K562 (cell line): ENCODE results near the gene SMG5. TPM values are rescaled to one million over a fixed set of nuclear protein-coding genes. Genes with fewer than 3 reads are reported as not detected.
A peak's percentile ranks its signal among the peaks of the same experiment; 100 is the strongest.

Experiments
- ATAC-seq: fragments of 200-7000 bp; cut with Tn5 transposase; 3 replicates; pipeline ENCODE4 v1.9.1; 2020; ENCODE audit warnings: moderate library complexity
- BruUV-seq: library from RNA; stranded (reverse); fragments of 400-500 nt; replicated peaks from 2 replicates; lab custom pipeline; 2021; lab: Mats Ljungman, UMichigan
- CTCF ChIA-PET: fragments of 300-600 bp; formaldehyde crosslinking; extraction: SDS; loops from one replicate; lab custom pipeline; 2021; ENCODE audit warnings: low intra/inter-chr PET ratio; lab: Yijun Ruan, JAX
- POLR2A ChIA-PET: fragments of 300-600, 350-650 bp; sonication (Branson Sonifier 250); formaldehyde crosslinking; extraction: SDS; loops from one replicate; lab custom pipeline; 2021; ENCODE audit warnings: antibody characterized with exemption, inconsistent platforms; lab: Yijun Ruan, JAX
- DNase-seq, 4 experiments: peaks; one replicate each; pipeline versions ENCODE4 v3.0.0 to v3.0.0-alpha.2; 2011 to 2018; ENCODE audit warnings: low spot score in 3 of 4, mixed read lengths in 3 of 4; ENCODE audit errors: extremely low read depth in 1 of 4
- FAIRE-seq: peaks from 2 replicates; lab custom pipeline; 2011; peaks lifted over from hg19 to GRCh38; lab: Jason Lieb, UNC
- H2AFZ ChIP-seq: 2 replicates; pipeline ENCODE4 v1.6.0; 2011; ENCODE audit warnings: low read depth, low read length, control low read depth, inconsistent platforms
- H3K27ac ChIP-seq: fragments of 200-600 bp; 3 replicates; pipeline ENCODE4 v1.8.0; 2011; ENCODE audit warnings: low read depth, mild to moderate bottlenecking, control low read depth, inconsistent platforms, low read length, moderate library complexity, mixed read lengths; ENCODE audit errors: extremely low read depth
- H3K27me3 ChIP-seq, 2 experiments: fragments of 300-600 bp in 1 of 2; 2 replicates in 1 of 2; 3 replicates in 1 of 2; pipeline versions ENCODE4 v1.6.0 to v1.8.0; 2011; ENCODE audit warnings: inconsistent platforms in 2 of 2, low read length in 2 of 2, mild to moderate bottlenecking in 1 of 2, mixed read lengths in 1 of 2, moderate library complexity in 1 of 2; ENCODE audit not compliant: control insufficient read depth in 2 of 2, insufficient read depth in 2 of 2
- H3K36me3 ChIP-seq: fragments of 300-600 bp; 3 replicates; pipeline ENCODE4 v1.8.0; 2011; ENCODE audit warnings: mild to moderate bottlenecking, low read length, inconsistent platforms; ENCODE audit not compliant: control insufficient read depth, insufficient read depth
- H3K4me1 ChIP-seq, 2 experiments: fragments of 200-600 bp in 1 of 2; replicated peaks in 1 of 2; 2 replicates in 1 of 2; 3 replicates in 1 of 2; pipeline versions ENCODE4 v1.5.1 to v1.8.0; 2011; ENCODE audit warnings: inconsistent platforms in 2 of 2, low read length in 2 of 2, mild to moderate bottlenecking in 1 of 2, mixed read lengths in 1 of 2, moderate library complexity in 1 of 2; ENCODE audit not compliant: control insufficient read depth in 2 of 2, insufficient read depth in 2 of 2
- H3K4me2 ChIP-seq: 2 replicates; pipeline ENCODE4 v1.6.1; 2011; ENCODE audit warnings: low read length, control low read depth, inconsistent platforms, mixed read lengths; ENCODE audit not compliant: insufficient read depth
- H3K4me3 ChIP-seq: fragments of 200-600 bp; sonication (generic), shearing (Covaris generic); 2 replicates; pipeline ENCODE4 v1.5.1; 2016; ENCODE audit warnings: control low read depth, inconsistent platforms
- H3K79me2 ChIP-seq: fragments of 200-600 bp; 3 replicates; pipeline ENCODE4 v1.8.0; 2011; ENCODE audit warnings: low read length, inconsistent platforms; ENCODE audit not compliant: control insufficient read depth, insufficient read depth
- H3K9ac ChIP-seq, 2 experiments: 2 replicates each; pipeline versions ENCODE4 v1.6.0 to v1.6.1; 2011; ENCODE audit warnings: low read depth in 2 of 2, low read length in 2 of 2, control low read depth in 1 of 2, inconsistent platforms in 1 of 2, mild to moderate bottlenecking in 1 of 2, mixed read lengths in 1 of 2; ENCODE audit not compliant: insufficient read depth in 1 of 2
- H3K9me1 ChIP-seq: one replicate; pipeline ENCODE4 v1.6.0; 2011; ENCODE audit warnings: inconsistent platforms, mild to moderate bottlenecking, low read length, moderate library complexity; ENCODE audit not compliant: control insufficient read depth, insufficient read depth
- H3K9me3 ChIP-seq: replicated peaks from 2 replicates; pipeline ENCODE4 v1.5.1; 2011; ENCODE audit warnings: low read depth, low read length, inconsistent platforms; ENCODE audit not compliant: control insufficient read depth, insufficient read depth
- H4K20me1 ChIP-seq: replicated peaks from 2 replicates; pipeline ENCODE4 v1.6.1; 2011; ENCODE audit warnings: low read length, inconsistent platforms, mixed read lengths; ENCODE audit not compliant: control insufficient read depth, insufficient read depth
- CBX3 ChIP-seq, 2 experiments: IDR thresholded peaks; 1 replicate in 1 of 2; 2 replicates in 1 of 2; pipeline ENCODE4 v1.6.1; 2012; ENCODE audit warnings: inconsistent platforms in 2 of 2, low read length in 2 of 2, borderline replicate concordance in 1 of 2, control low read depth in 1 of 2
- DACH1 ChIP-seq: fragments of 450-650 bp; IDR thresholded peaks from 2 replicates; pipeline ENCODE4 v1.6.1; 2018; ENCODE audit not compliant: partially characterized antibody
- HDAC1 ChIP-seq, 2 experiments: fragments of 450-650 bp; IDR thresholded peaks; 2 replicates each; pipeline ENCODE4 v1.6.1; 2016 to 2017; ENCODE audit warnings: inconsistent platforms in 1 of 2, mild to moderate bottlenecking in 1 of 2, moderate library complexity in 1 of 2
- HDAC6 ChIP-seq: IDR thresholded peaks from 2 replicates; pipeline ENCODE4 v1.6.1; 2012; ENCODE audit warnings: low read depth, mild to moderate bottlenecking, control low read depth, inconsistent platforms, low read length, moderate library complexity
- JUND ChIP-seq, 2 experiments: IDR thresholded peaks; 2 replicates in 1 of 2; 3 replicates in 1 of 2; pipeline ENCODE4 v1.6.1; 2011; ENCODE audit warnings: borderline replicate concordance in 2 of 2, low read depth in 2 of 2, low read length in 2 of 2, improper control_type of control experiment in 1 of 2, missing biosample characterization in 1 of 2, missing genetic modification characterization in 1 of 2, missing genetic modification reagents in 1 of 2
- L3MBTL2 ChIP-seq: fragments of 450-650 bp; IDR thresholded peaks from 2 replicates; pipeline ENCODE4 v1.6.1; 2016; ENCODE audit warnings: mild to moderate bottlenecking, moderate library complexity
- MNT ChIP-seq, 2 experiments: fragments of 450-650 bp; conservative IDR thresholded peaks; 2 replicates each; pipeline ENCODE4 v1.6.1; 2017; ENCODE audit warnings: mild to moderate bottlenecking in 2 of 2, moderate library complexity in 2 of 2
- RAD21 ChIP-seq, 2 experiments: fragments of 250-450 bp in 1 of 2; fragments of 450-650 bp in 1 of 2; sonication (Bioruptor Pico) in 1 of 2; formaldehyde crosslinking in 1 of 2; IDR thresholded peaks in 1 of 2; conservative IDR thresholded peaks in 1 of 2; 2 replicates each; pipeline versions ENCODE4 v1.4.0 to v1.8.0; 2020 to 2022; ENCODE audit warnings: mild to moderate bottlenecking in 2 of 2, moderate library complexity in 1 of 2
- SMARCA4 ChIP-seq: fragments of 450-650 bp; IDR thresholded peaks from 2 replicates; pipeline ENCODE4 v1.6.1; 2016
- TCFL5 ChIP-seq: fragments of 250-450 bp; sonication (Bioruptor Pico); conservative IDR thresholded peaks from 2 replicates; pipeline ENCODE4 v1.6.1; 2021; ENCODE audit warnings: mild to moderate bottlenecking, moderate library complexity, matching md5 sums
- TEAD2 ChIP-seq: fragments of 450-650 bp; IDR thresholded peaks from 2 replicates; pipeline ENCODE4 v1.6.1; 2016; ENCODE audit warnings: missing genetic modification characterization, control low read depth, missing compliant biosample characterization
- THAP7 ChIP-seq: fragments of 250-450 bp; sonication (Bioruptor Pico); IDR thresholded peaks from 2 replicates; pipeline ENCODE4 v1.5.0; 2021
- ZBTB1 ChIP-seq: sonication (generic); formaldehyde crosslinking; IDR thresholded peaks from 2 replicates; pipeline ENCODE4 v1.8.1; 2023; ENCODE audit warnings: missing genetic modification reagents, low read depth, mild to moderate bottlenecking, borderline replicate concordance
- ZC3H4 ChIP-seq: sonication (generic); formaldehyde crosslinking; IDR thresholded peaks from 2 replicates; pipeline ENCODE4 v1.9.0; 2021; ENCODE audit warnings: missing genetic modification reagents, borderline replicate concordance
- ZNF512 ChIP-seq: IDR thresholded peaks from 2 replicates; pipeline ENCODE4 v1.6.1; 2016; ENCODE audit warnings: missing genetic modification characterization, missing compliant biosample characterization
- WGBS: fragments of 100-300 bp; shearing (Covaris generic); methylation state at CpG from one replicate; pipeline ENCODE4 v1.1.6; 2016; ENCODE audit warnings: low coverage, mixed read lengths; ENCODE audit not compliant: insufficient coverage; ENCODE audit errors: missing lambda C conversion rate; 5-methylcytosine and 5-hydroxymethylcytosine counted together
- in situ Hi-C: fragments of 300-500 bp; cut with MboI; formaldehyde crosslinking; loops from 4 replicates; pipeline ENCODE4 v1.15.0; 2018; ENCODE audit warnings: inconsistent platforms, mixed read lengths
- intact Hi-C: fragments of 100-400 bp; cut with micrococcal nuclease; formaldehyde crosslinking; loops from 2 replicates; pipeline ENCODE4 v1.14.2; 2022
- polyA plus RNA-seq, 8 experiments: library from polyadenylated mRNA; depleted of rRNA in 4 of 8; stranded (reverse) in 5 of 8; unstranded in 3 of 8; fragments of >200 nt; fragmentation: Nextera tagmentation in 2 of 8; fragmentation: Illumina TruSeq in 1 of 8; extraction: Ambion mirVana in 2 of 8; extraction: Trizol in 1 of 8; gene quantifications; 2 replicates each; pipeline versions ENCODE4 v1.2.1 to v1.2.3, GENCODE V29; 2011 to 2014; ENCODE audit warnings: inconsistent platforms in 1 of 8, missing spikeins in 1 of 8
- total RNA-seq, 7 experiments: library from RNA; depleted of rRNA in 6 of 7; stranded (reverse); fragments of >200 nt in 6 of 7; fragmentation: Illumina TruSeq in 2 of 7; extraction: Trizol in 2 of 7; gene quantifications; 2 replicates each; pipeline versions ENCODE4 v1.2.1 to v1.2.3, GENCODE V29; 2011 to 2021; ENCODE audit warnings: low replicate concordance in 1 of 7
- TF ChIP-seq, protein P1 (sequence below): fragments of 250-450 bp; sonication (Bioruptor Pico); IDR thresholded peaks from 2 replicates; pipeline ENCODE4 v1.6.1; 2021; ENCODE audit warnings: mild to moderate bottlenecking

SMG5 gene
- total and polyA plus RNA-seq, 9 of the 15 experiments (the other 6 are each of a cell fraction or from before 2014, with no cell fraction given) = 1.4 to 85.9 (median 53.0) TPM

GRCh38 chr1:156214024-156214748 is 68.4 kb downstream of the SMG5 start:
- DNase-seq = peak; percentile 44 to 61 (median 48)
- ATAC-seq = no peak
- peak; percentile 61 for TF ChIP-seq L3MBTL2
- TF ChIP-seq DACH1 = peak; percentile 83
- TF ChIP-seq ZBTB1 (CRISPR knock-in tag) = no peak
- TF ChIP-seq ZNF512 (tag) = no peak
- TF ChIP-seq, protein P1, sequence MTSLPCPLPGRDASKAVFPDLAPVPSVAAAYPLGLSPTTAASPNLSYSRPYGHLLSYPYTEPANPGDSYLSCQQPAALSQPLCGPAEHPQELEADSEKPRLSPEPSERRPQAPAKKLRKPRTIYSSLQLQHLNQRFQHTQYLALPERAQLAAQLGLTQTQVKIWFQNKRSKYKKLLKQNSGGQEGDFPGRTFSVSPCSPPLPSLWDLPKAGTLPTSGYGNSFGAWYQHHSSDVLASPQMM (CRISPR knock-in tag) = no peak
- no peak for TF ChIP-seq RAD21 (CRISPR knock-in tag; conservative IDR thresholded peaks at IDR 0.05 in 1 of 2, IDR thresholded peaks at IDR 0.05 in 1 of 2)
- TF ChIP-seq MNT (conservative IDR thresholded peaks at IDR 0.05) = peak; percentile 51 to 55; a peak in 3 of 4 replicates
- TF ChIP-seq ZC3H4 (CRISPR knock-in tag) = peak; percentile 45; the same call in 1 of the 2 replicates
- TF ChIP-seq HDAC1 (IDR thresholded peaks at IDR 0.05) = peak in 1 of 2 experiments; percentile 58; a peak in 2 of 4 replicates
- no peak for TF ChIP-seq TCFL5 (CRISPR knock-in tag)
- TF ChIP-seq THAP7 (CRISPR knock-in tag) = no peak
- TF ChIP-seq CBX3 (IDR thresholded peaks at IDR 0.05; ENCODE audit: borderline replicate concordance in 1 of 2, low read length in 2 of 2) = no peak; a peak in 1 of 3 replicates
- TF ChIP-seq HDAC6 = no peak
- TF ChIP-seq SMARCA4 = peak; percentile 69
- 0 out of 2 replicates have a peak, but pooled peaks have one; percentile 9 for TF ChIP-seq TEAD2 (tag)
- TF ChIP-seq JUND (IDR thresholded peaks at IDR 0.05; ENCODE audit: borderline replicate concordance, low read depth, low read length) = peak; percentile 63
- no peak; the same call in 2 of the 3 replicates for TF ChIP-seq JUND (tag; IDR thresholded peaks at IDR 0.05; ENCODE audit: borderline replicate concordance, low read depth, low read length)

More at GRCh38 chr1:156214024-156214748, 68.4 kb downstream of the SMG5 start:
- 17% methylated on average over 16 of the region's 16 CpGs for WGBS
- no peaks in the 10 kb centered on the region for H4K20me1 ChIP-seq
- peak overlapping the region; percentile 35 for H2AFZ ChIP-seq
- peak overlapping the region; percentile 80 to 99 for H3K9ac ChIP-seq
- CTCF ChIA-PET = no interaction called here
- H3K79me2 ChIP-seq = peaks cover 31% of the 10 kb centered on the region
- FAIRE-seq = no peak
- no peaks in the 10 kb centered on the region for H3K9me1 ChIP-seq
- H3K36me3 ChIP-seq = peaks cover 47% of the 10 kb centered on the region; the same call in 2 of the 3 replicates
- H3K9me3 ChIP-seq = no peaks in the 10 kb centered on the region
- H3K27ac ChIP-seq = peak overlapping the region; percentile 100
- intact Hi-C loops = loop anchor here (5.0 kb wide), 1 partner anchor 67 kb away; no protein-coding TSS in a partner anchor
- H3K4me3 ChIP-seq = peak overlapping the region; percentile 78
- no peaks in the 10 kb centered on the region for H3K27me3 ChIP-seq
- no TSS peak for BruUV-seq
- H3K4me2 ChIP-seq = peak overlapping the region; percentile 97
- peaks cover 11 to 17% of the 10 kb centered on the region in 2 experiments; a peak in 4 of 5 replicates for H3K4me1 ChIP-seq
- in situ Hi-C loops = no loop called here
- POLR2A ChIA-PET = interaction anchor here (0.6 to 2.9 kb wide), 13 partner anchors 8 to 612 kb away, joined by 3 to 62 read pairs (median 5); partner anchors contain the start of genes KHDC4, SLC25A44, SMG5 and TMEM79
